Measurements from ENCODE around the gene PAF1.

GRCh38 chr19:39388657-39389056 lies 2.2 kb downstream of the PAF1 start:
- TF ChIP-seq CTCF (IDR thresholded peaks at IDR 0.05): no peak
- TF ChIP-seq POLR2A (IDR thresholded peaks at IDR 0.05): no peak

All from uterus (tissue), 2 donors.